Bronchial epithelial cell (primary cell): ENCODE measurements around the gene CFDP1. TPM values are rescaled to one million over a fixed set of nuclear protein-coding genes. Genes with fewer than 3 reads are reported as not detected.

Experiments used
- DNase-seq: peaks from one replicate; pipeline ENCODE4 v3.0.0-alpha.2; 2010; ENCODE audit warnings: low read depth
- FAIRE-seq: peaks from 2 replicates; lab custom pipeline; 2011; peaks lifted over from hg19 to GRCh38; lab: Jason Lieb, UNC
- H3K27me3 ChIP-seq: 2 replicates; pipeline ENCODE4 v1.5.1; 2011; ENCODE audit warnings: low read length; ENCODE audit not compliant: control insufficient read depth, insufficient read depth
- H3K36me3 ChIP-seq: 2 replicates; pipeline ENCODE4 v1.5.1; 2011; ENCODE audit warnings: low read length; ENCODE audit not compliant: control insufficient read depth, insufficient read depth
- H3K4me3 ChIP-seq: 2 replicates; pipeline ENCODE4 v1.5.1; 2011; ENCODE audit warnings: mild to moderate bottlenecking, low read depth, low read length, control low read depth
- CTCF ChIP-seq: IDR thresholded peaks from 2 replicates; pipeline ENCODE4 v1.5.1; 2011; ENCODE audit warnings: mild to moderate bottlenecking, moderate library complexity, low read length, control low read depth, inconsistent platforms; ENCODE audit not compliant: insufficient read depth, severe bottlenecking
- total RNA-seq: library from RNA; depleted of rRNA; stranded (reverse); fragments of >200 nt; gene quantifications from 2 replicates; pipeline ENCODE4 v1.2.1, GENCODE V29; 2014

The CFDP1 gene
- total RNA-seq, 1 donor from 2014 or later = 46.6 TPM

- Histone ChIP-seq H3K4me3 (no peak overlapping the region), H3K36me3 (no peaks in the 10 kb centered on the region), H3K27me3 (no peaks in the 10 kb centered on the region)
- FAIRE-seq (no peak), DNase-seq (peak; percentile 54)
- no peak for TF ChIP-seq CTCF
Measured at GRCh38 chr16:75420987-75421819, 12.1 kb downstream of the CFDP1 start.

- Histone ChIP-seq H3K36me3 (peaks cover 4% of the 10 kb centered on the region), H3K4me3 (no peak overlapping the region), H3K27me3 (no peaks in the 10 kb centered on the region)
- no peak for FAIRE-seq
- TF ChIP-seq CTCF = no peak
- no peak for DNase-seq
Measured at GRCh38 chr16:75416904-75417565, 16.3 kb downstream of the CFDP1 start.

GRCh38 chr16:75415169-75415905, 18.0 kb downstream of the CFDP1 start:
- TF ChIP-seq CTCF = no peak
- Histone ChIP-seq H3K4me3 (no peak overlapping the region), H3K36me3 (peaks cover 6% of the 10 kb centered on the region), H3K27me3 (no peaks in the 10 kb centered on the region)
- peak; percentile 74 for DNase-seq
- peak; percentile 7 for FAIRE-seq

GRCh38 chr16:75413951-75414350, 19.4 kb downstream of the CFDP1 start:
- Histone ChIP-seq H3K27me3 (no peaks in the 10 kb centered on the region), H3K4me3 (no peak overlapping the region), H3K36me3 (peaks cover 6% of the 10 kb centered on the region)
- FAIRE-seq (no peak), DNase-seq (no peak)
- TF ChIP-seq CTCF = no peak

GRCh38 chr16:75406943-75407342, 26.4 kb downstream of the CFDP1 start:
- TF ChIP-seq CTCF = no peak
- DNase-seq (no peak), FAIRE-seq (no peak)
- no peak overlapping the region for H3K4me3 ChIP-seq
- no peaks in the 10 kb centered on the region for H3K27me3 ChIP-seq
- peaks cover 1% of the 10 kb centered on the region for H3K36me3 ChIP-seq
